ENCODE measurements around the gene PODXL.
"Not testable (repeated sequence)": the region's sequence is repeated elsewhere in the genome, so short reads cannot be mapped to it uniquely, and the experiment has no call there.

Gene PODXL

GRCh38 chr7:131487217-131487616 lies 69.2 kb downstream of the PODXL start:
- DNase-seq: no peak

GRCh38 chr7:131486346-131486745 lies 70.1 kb downstream of the PODXL start:
- DNase-seq: no peak

DNA sequence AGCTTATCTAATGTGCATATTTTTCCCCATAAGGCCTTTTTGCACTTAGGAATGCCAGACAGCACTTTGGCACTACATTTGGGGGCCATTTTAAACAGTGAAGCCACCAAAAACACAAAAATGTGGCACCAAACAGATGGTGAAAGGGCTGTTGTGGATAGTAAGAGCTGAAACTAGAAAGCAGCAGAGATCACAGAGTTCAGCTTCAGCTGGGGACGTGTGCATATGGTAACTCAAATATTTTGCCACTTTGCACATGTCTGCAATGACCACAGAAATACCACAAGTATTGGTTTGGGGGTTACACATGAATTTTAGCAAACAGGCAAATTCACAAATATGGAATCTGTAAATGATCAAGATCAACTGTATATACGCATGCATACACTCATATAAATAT lies 72.8 kb downstream of the PODXL start:
- DNase-seq: no peak

DNA sequence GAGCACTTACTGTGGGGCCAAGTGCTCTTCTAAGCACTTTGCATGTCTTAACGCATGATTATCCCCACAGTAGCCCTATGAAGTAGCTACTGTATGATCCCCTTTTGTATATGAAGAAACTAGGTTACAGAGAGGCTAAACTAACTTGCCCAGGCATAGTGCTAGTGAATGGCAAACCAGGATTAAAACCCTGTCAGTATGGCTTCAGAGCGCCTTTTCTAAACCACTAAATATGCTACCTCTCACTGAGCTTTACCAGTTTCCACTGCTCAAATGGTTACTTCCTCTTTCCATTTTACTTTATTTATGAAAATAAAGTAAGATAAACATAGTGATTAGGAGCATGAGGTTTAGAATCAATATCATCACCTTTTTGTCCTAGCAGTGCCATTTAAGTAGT lies 73.6 kb downstream of the PODXL start:
- DNase-seq: no peak

- no peak for DNase-seq
Observed at GRCh38 chr7:131480384-131481315, 75.8 kb downstream of the PODXL start.

GRCh38 chr7:131476740-131477139 lies 79.7 kb downstream of the PODXL start:
- DNase-seq: no peak

DNA sequence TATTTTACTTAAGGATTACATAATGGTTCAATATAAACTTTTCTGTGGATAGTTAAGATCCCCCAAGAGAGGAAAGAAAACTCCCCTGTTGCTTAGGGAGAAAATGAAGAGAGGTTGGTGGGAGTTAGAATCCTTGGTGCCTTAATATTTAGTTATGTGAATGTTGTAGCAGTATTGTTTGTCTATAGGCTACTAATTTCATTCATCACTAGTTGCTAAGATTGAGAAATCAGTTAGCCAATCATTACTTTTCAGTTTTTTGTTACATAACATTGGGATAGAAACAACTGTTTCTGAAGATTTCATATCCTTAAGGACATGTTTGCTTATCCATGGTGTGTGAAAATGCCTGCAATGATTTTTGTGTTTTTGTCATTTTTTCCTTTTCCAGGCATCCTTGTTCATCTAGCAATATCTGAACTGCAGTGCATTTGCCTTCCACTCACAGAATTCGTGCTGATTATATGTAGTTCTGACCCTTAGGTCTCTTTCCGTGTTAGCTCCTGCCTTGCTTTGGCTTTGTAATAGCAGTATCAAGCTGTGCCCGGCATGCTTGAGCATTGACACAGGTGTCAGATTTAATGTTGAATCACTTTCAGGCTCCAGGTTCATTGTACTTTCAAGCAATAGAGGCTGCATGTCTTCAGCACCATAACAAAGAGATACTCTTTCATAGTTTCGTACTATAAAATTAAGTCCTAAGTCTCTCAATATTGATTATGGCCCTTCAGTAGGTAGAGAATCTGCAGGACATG lies 85.0 kb downstream of the PODXL start:
- DNase-seq: no peak

GRCh38 chr7:131467788-131468187 lies 88.6 kb downstream of the PODXL start:
- DNase-seq: no peak

- DNase-seq: no peak
Observed at GRCh38 chr7:131466735-131467365, 89.6 kb downstream of the PODXL start.

DNA sequence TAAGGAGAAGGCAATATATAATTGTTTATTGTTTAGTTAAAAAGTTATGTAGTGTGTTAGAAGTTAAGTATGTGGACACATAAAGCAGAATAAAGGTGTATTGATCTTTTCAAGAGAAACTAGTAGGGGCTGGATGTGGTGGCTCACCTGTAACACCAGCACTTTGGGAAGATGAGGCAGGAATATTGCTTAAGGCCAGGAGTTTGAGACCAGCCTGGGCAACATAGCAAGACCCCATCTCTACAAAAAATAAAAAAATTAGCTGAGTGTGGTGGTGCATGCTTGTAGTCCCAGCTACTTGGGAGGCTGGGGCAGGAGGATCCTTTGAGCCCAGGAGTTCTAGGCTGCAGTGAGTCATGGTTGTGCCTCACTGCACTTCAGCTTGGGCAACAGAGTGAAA lies 93.7 kb downstream of the PODXL start:
- not testable (repeated sequence) for DNase-seq

DNA sequence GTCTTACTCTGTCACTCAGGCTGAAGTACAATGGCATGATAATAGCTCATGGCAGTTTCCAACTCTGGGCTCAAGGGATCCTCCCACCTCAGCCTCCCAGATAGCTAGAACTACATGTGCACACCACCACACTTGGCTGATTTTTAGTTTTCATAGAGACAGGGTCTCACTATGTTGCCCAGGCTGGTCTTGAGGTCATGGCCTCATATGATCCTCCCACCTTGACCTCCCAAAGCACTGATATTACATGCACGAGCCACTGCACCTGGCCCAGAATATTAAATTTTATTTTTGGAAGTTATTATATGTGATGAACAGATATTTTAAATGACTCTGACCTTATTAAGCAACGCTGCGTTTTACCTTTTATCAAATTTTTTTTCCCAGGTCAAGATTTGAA lies 94.4 kb downstream of the PODXL start:
- DNase-seq: no peak

- DNase-seq: no peak
Observed at GRCh38 chr7:131459256-131459655, 97.2 kb downstream of the PODXL start.

DNA sequence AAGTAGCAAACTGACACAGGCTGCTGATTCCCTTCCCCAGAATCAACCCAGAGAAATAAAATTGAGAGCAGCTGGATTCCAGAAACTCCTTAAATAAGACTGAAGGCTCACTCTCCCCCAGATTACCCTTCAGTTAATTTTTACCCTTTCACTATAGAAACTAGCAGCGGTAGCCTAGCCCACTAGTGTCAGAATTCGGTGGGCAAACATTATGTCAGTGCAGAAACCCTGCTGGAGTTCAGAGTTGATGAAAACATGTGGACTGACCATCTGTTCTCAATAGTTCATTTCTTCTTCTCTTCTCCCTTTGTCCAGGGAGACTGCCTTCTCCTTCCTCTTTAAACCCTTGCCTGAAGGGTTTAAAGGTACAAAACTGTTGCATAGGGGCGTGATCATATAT lies 100.1 kb downstream of the PODXL start:
- no peak for DNase-seq

DNA sequence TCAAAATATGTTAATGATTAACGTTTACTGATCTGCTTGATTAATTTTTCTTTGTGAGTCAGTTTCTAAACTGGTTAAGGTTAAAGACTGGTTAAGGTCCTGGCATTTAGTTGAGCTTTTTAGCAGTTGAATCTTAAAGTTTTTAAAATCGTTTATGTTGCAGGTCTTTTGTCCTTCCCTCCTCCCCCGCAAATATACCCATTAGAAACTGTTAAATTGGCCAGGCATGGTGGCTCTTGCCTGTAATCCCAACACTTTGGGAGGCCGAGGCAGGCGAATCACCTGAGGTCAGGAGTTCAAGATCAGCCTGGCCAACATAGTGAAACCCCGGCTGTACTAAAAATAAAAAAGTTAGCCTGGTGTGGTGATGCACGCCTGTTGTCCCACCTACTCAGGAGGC lies 100.9 kb downstream of the PODXL start:
- no peak for DNase-seq

DNA sequence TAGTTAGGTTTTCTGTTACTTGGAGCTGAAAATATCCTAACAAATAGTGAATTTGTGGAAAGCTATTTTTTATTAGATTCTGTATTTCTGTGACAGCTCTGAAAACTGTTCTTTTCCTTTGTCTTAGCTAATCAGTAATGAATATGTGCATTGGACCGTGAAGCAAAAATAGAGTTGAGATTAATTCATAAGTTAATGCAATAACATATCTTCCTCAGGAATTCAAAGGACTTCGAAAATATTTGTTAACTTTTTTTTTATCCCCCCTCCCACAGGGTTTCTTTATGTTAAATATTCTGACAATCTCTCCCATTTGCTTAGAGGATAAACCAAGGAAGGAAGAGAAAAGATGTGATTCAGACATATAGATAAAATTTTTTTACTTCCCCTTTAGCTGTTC lies 101.4 kb downstream of the PODXL start:
- DNase-seq: no peak

- DNase-seq: no peak
Observed at GRCh38 chr7:131454498-131454897, 101.9 kb downstream of the PODXL start.

Data from NCI-H1105 treated with DMSO at 0.1 percent for 48 hours (cell line).